ACC112 (cell line): ENCODE data around the gene PSIP1.
"Not testable (repeated sequence)": the region's sequence is repeated elsewhere in the genome, so short reads cannot be mapped to it uniquely, and the experiment has no call there.

ENCODE experiments used
- H2AFZ ChIP-seq: fragments of 200-600 bp; sonication (generic); one replicate; pipeline ENCODE4 v1.6.0; 2017; ENCODE audit warnings: antibody characterized with exemption, low read length; ENCODE audit not compliant: unreplicated experiment
- H3K27ac ChIP-seq: fragments of 200-600 bp; sonication (generic); 2 replicates; pipeline ENCODE4 v1.5.1; 2014; ENCODE audit warnings: low read depth, mild to moderate bottlenecking, antibody characterized with exemption, low read length, moderate library complexity
- H3K27me3 ChIP-seq: fragments of 200-600 bp; sonication (generic); 2 replicates; pipeline ENCODE4 v1.6.1; 2014; ENCODE audit warnings: mild to moderate bottlenecking, antibody characterized with exemption, low read length, moderate library complexity, mixed read lengths; ENCODE audit not compliant: insufficient read depth
- H3K36me3 ChIP-seq: fragments of 200-600 bp; sonication (generic); 2 replicates; pipeline ENCODE4 v1.6.1; 2016; ENCODE audit warnings: mild to moderate bottlenecking, antibody characterized with exemption, low read length, moderate library complexity, mixed read lengths; ENCODE audit not compliant: insufficient read depth
- H3K4me1 ChIP-seq: fragments of 200-600 bp; sonication (generic); one replicate; pipeline ENCODE4 v1.6.1; 2016; ENCODE audit warnings: low read length, mixed read lengths; ENCODE audit not compliant: insufficient read depth, unreplicated experiment, control insufficient read depth
- H3K4me3 ChIP-seq: fragments of 200-600 bp; sonication (generic); 2 replicates; pipeline ENCODE4 v1.5.1; 2014; ENCODE audit warnings: mild to moderate bottlenecking, low read depth, low read length
- H3K79me2 ChIP-seq: fragments of 200-600 bp; sonication (generic); one replicate; pipeline ENCODE4 v1.6.0; 2016; ENCODE audit warnings: low read length; ENCODE audit not compliant: control insufficient read depth, unreplicated experiment, insufficient read depth

PSIP1 gene

DNA sequence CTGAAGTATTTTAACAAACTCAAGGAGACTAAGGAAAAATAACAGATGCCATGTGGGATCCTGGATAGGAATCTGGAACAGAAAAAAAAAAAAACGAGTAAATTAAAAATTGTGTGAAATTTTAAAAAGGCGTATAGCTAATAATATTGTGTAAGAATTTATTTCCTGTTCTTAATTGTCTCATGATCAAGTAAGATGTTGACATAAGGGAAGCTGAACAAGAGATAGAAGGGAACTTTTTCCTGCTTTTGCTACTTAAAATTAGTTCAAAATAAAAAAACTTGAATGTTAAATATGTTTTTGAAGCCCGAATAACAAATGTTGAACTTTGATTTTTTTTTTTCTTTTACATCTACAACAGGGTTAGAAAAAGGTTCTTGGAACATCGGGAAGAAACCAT lies 77.6 kb downstream of the PSIP1 start:
- peaks cover 5% of the 10 kb centered on the region for H3K4me1 ChIP-seq
- H3K36me3 ChIP-seq: peaks cover 41% of the 10 kb centered on the region

GRCh38 chr9:15430920-15431844 lies 79.6 kb downstream of the PSIP1 start:
- H2AFZ ChIP-seq: no peak overlapping the region
- no peaks in the 10 kb centered on the region for H3K27me3 ChIP-seq
- no peak overlapping the region for H3K27ac ChIP-seq
- H3K4me1 ChIP-seq: peaks cover 5% of the 10 kb centered on the region
- no peak overlapping the region for H3K4me3 ChIP-seq
- peaks cover 43% of the 10 kb centered on the region for H3K36me3 ChIP-seq
- peaks cover 78% of the 10 kb centered on the region for H3K79me2 ChIP-seq

More for the DNA sequence above, 77.6 kb downstream of the PSIP1 start:
- Histone ChIP-seq H3K79me2 (peaks cover 81% of the 10 kb centered on the region), H2AFZ (no peak overlapping the region), H3K27me3 (no peaks in the 10 kb centered on the region), H3K4me3 (no peak overlapping the region), H3K27ac (no peak overlapping the region)

DNA sequence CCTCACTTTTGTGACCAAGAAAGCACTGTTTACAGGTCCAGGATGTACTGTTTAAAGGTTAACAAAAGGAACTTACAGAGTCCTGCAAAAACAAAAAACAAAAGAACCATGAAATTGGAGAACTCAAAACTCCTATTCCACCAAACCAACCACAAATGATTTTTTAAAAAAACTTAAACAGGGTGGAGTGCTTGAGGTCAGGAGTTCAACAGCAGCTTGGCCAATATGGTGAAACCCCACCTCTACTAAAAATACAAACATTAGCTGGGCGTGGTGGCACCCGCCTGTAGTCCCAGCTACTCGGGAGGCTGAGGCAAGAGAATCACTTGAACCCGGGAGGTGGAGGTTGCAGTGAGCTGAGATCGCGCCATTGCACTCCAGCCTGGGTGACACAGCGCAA lies 83.1 kb downstream of the PSIP1 start:
- H3K27ac ChIP-seq, H3K4me3 ChIP-seq, H2AFZ ChIP-seq, H3K27me3 ChIP-seq: not testable (repeated sequence)
- peaks cover 28% of the 10 kb centered on the region for H3K36me3 ChIP-seq
- H3K4me1 ChIP-seq: peaks cover 13% of the 10 kb centered on the region
- peaks cover 85% of the 10 kb centered on the region for H3K79me2 ChIP-seq

- H3K4me1 ChIP-seq: peaks cover 13% of the 10 kb centered on the region
- no peak overlapping the region for H2AFZ ChIP-seq
- H3K36me3 ChIP-seq: peaks cover 26% of the 10 kb centered on the region
- H3K27me3 ChIP-seq: no peaks in the 10 kb centered on the region
- H3K79me2 ChIP-seq: peaks cover 74% of the 10 kb centered on the region
- H3K27ac ChIP-seq: no peak overlapping the region
- H3K4me3 ChIP-seq: no peak overlapping the region
Measured at GRCh38 chr9:15426019-15426418, 84.8 kb downstream of the PSIP1 start.

DNA sequence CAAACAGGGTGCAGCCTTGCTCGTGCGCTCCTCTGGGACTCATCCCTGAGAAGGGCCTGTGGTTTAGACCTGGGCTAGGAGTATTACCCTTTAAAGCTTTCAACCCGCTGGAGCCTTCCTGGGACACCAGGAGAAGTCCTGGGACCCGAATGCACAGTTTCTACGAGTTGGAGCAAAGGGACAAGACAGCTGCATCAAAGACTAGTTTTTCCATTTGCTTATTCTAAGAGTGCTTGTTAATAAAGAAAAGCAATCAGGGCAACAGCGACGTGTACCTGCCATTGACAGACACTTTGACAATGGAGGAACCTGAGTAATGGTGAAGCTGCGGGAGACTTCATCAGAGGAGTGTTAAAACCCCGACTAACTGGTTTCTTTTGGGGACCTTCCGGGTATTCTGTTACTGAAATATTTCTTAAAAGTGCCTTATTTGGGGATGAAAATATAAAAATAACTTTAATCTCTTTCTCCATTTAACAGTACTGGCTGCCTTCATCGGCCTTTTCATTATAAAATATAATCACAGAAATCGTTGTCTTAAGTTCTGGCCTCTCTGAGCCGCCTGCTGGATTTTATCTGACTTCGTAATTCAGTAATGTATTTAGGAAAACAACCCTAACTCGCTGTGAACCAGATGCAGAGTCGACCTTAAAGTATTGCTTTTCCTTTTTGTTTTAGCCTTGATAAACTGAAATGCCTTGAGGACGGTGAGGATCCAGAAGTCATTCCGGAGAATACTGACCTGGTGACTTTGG lies 87.4 kb downstream of the PSIP1 start:
- peaks cover 50% of the 10 kb centered on the region for H3K79me2 ChIP-seq
- peaks cover 8% of the 10 kb centered on the region for H3K4me1 ChIP-seq
- peak overlapping the region; percentile 95 for H3K4me3 ChIP-seq
- peak overlapping the region; percentile 19 for H2AFZ ChIP-seq
- no peak overlapping the region for H3K27ac ChIP-seq
- no peaks in the 10 kb centered on the region for H3K27me3 ChIP-seq
- peaks cover 14% of the 10 kb centered on the region for H3K36me3 ChIP-seq

GRCh38 chr9:15422372-15423230 lies 88.2 kb downstream of the PSIP1 start, which contains the start of gene SNAPC3:
Gene SNAPC3, plus strand, starts transcription at chr9:15422876. Its CDS starts 4 bp downstream, at chr9:15422880.
- H3K4me1 ChIP-seq: peaks cover 8% of the 10 kb centered on the region
- H3K27me3 ChIP-seq: no peaks in the 10 kb centered on the region
- H3K36me3 ChIP-seq: peaks cover 14% of the 10 kb centered on the region
- peaks cover 43% of the 10 kb centered on the region for H3K79me2 ChIP-seq
- H3K27ac ChIP-seq: peak within 1 kb of the TSS; percentile 35
- H3K4me3 ChIP-seq: peak within 1 kb of the TSS; percentile 95
- H2AFZ ChIP-seq: peak within 1 kb of the TSS; percentile 93

GRCh38 chr9:15421990-15422371 lies 88.8 kb downstream of the PSIP1 start:
- peak overlapping the region; percentile 93 for H2AFZ ChIP-seq
- H3K27me3 ChIP-seq: no peaks in the 10 kb centered on the region
- peak overlapping the region; percentile 95 for H3K4me3 ChIP-seq
- peaks cover 41% of the 10 kb centered on the region for H3K79me2 ChIP-seq
- peaks cover 14% of the 10 kb centered on the region for H3K36me3 ChIP-seq
- H3K4me1 ChIP-seq: peaks cover 8% of the 10 kb centered on the region
- H3K27ac ChIP-seq: peak overlapping the region; percentile 35

GRCh38 chr9:15421532-15421931 lies 89.2 kb downstream of the PSIP1 start:
- no peaks in the 10 kb centered on the region for H3K27me3 ChIP-seq
- H3K4me1 ChIP-seq: peaks cover 8% of the 10 kb centered on the region
- peaks cover 12% of the 10 kb centered on the region for H3K36me3 ChIP-seq
- no peak overlapping the region; the same call in 1 of the 2 replicates for H3K4me3 ChIP-seq
- peak overlapping the region; percentile 93 for H2AFZ ChIP-seq
- H3K79me2 ChIP-seq: peaks cover 38% of the 10 kb centered on the region
- no peak overlapping the region for H3K27ac ChIP-seq

DNA sequence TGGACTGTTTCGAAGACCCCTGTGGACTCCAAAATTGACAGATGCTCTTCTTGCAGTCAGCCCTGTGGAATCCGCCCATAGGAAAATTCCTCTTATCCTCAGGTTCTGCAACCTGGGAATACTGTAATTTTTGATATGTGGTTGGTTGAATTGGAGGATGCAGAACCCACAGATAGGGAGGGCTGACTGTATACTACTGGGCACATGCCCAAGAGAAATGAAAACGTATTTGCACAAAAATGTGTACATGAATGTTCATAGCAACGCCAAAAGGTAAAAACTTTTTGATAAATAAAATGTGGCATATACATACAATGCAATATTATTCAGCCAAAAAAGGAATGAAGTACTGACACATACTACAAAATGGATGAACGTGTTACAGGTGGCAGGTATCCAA lies 90.0 kb downstream of the PSIP1 start:
- H3K4me3 ChIP-seq: no peak overlapping the region
- no peak overlapping the region for H2AFZ ChIP-seq
- H3K27ac ChIP-seq: no peak overlapping the region
- peaks cover 6% of the 10 kb centered on the region; the same call in 1 of the 2 replicates for H3K36me3 ChIP-seq
- H3K27me3 ChIP-seq: no peaks in the 10 kb centered on the region
- peaks cover 31% of the 10 kb centered on the region for H3K79me2 ChIP-seq
- H3K4me1 ChIP-seq: peaks cover 8% of the 10 kb centered on the region

DNA sequence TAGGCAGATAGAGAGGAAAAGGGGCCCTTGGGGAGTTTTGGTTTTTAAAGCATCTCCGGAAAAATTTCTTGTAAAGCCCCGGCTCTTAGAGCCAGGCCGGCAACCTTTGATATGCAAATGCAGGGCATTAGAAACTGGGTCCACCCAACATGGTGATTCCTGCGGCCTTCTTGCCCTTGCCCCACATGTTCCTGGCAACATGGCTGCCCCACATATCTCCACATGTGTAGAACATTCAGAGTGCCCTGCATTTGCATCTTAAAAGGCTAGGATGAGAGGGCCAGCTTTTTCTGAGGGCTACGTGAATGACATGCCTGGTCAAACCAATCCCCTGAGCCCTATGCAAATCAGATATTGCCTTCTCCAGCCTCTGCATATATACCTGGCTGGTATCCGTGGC lies 93.1 kb downstream of the PSIP1 start:
- H3K36me3 ChIP-seq: no peaks in the 10 kb centered on the region
- H3K4me1 ChIP-seq: no peaks in the 10 kb centered on the region
- no peak overlapping the region for H2AFZ ChIP-seq
- no peak overlapping the region for H3K4me3 ChIP-seq
- no peaks in the 10 kb centered on the region for H3K27me3 ChIP-seq
- H3K79me2 ChIP-seq: no peaks in the 10 kb centered on the region
- H3K27ac ChIP-seq: no peak overlapping the region
